Activated CD8-positive, alpha-beta memory T cell treated with anti-CD3 and anti-CD28 coated beads, Interleukin-2, amount 50 U/mL, for 1 hour (primary cell): ENCODE measurements around the gene GAPDHS.

Experiments used
- DNase-seq: peaks from one replicate; pipeline ENCODE4 v3.0.0-alpha.2; 2020; ENCODE audit errors: extremely low read depth

The GAPDHS gene

DNA sequence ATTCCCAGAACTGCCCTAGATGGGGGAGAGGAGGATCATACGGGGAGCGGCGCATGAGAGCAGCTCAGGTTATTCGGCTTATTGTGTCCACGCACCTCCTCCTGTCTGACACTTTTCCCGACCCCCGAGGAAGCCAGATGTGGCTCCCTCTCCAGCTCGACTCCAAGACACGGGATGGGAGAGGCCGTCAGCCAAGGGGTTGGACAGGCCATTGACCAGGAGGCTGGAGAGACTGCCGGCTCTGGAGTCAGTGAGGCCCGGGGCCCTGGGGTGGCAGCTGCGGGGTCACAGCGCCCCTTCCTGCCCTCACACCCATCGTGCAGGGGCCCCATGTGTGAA, 22.7 kb upstream of the GAPDHS start:
- DNase-seq: no peak

- no peak for DNase-seq
Observed at GRCh38 chr19:35511337-35511736, 21.9 kb upstream of the GAPDHS start.

GRCh38 chr19:35512831-35513627, 20.2 kb upstream of the GAPDHS start:
- DNase-seq: no peak

DNA sequence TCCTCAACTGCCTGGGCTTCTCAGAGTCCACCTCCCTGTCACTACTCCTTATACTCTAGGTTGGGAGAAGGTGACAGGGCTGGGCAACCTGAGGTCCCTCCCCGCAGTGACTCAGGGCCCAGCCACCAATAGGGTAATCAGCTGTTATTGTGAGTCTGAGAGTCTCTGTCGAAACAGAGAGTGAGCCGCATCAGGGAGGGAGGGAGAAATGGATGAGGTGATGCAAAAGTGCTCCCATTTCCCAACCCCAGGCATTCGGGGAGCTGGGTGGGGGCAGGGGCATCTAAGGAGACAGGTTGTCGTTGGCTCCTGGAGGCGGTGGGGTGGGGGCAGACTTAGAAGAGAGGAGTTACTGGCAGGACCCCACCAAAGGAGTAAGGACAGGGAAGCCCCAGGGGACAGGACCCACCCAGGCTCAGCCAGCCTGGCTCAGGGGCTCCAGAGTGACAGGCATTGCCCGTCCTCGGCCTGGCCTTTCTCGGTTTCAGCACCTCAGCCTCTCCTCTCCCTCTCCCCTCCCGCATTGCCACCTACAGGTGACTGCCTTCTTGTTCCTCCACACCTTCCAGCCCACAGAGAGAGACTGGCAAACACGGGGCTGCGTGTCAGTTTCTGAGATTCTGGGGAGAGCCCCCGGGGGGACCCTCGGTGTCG, 19.5 kb upstream of the GAPDHS start, which contains the start of gene DMKN:
DMKN (minus strand) TSS at position 22 of the 654 bp plus-strand sequence. CDS start 174 bp downstream, outside the sequence.
- DNase-seq: no peak

DNA sequence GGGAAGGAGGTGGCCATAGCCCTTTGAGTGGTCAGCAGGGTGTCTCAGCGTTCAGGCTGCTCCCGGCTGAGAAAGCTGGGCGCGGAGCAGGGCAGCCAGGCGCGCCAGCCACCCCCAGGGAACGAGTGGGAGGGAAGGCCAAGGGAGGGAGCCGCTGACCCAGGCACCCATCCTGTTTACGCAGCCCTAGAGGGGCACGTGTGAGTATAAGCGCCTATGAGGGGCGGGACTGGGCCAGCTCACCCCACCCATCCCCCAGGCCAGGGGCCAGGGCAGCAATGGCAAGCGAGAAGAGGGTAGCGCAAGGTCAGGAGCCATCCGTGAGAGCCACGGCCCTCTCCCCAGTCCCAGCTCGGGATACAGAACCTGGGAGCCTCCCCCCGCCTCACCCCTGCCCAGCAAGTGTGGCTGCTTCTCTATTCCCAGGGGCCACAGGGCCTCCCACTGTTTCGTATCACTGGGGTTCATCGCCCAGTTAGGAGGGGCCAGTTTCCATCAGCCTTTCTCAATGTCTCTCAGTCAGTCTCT, 18.9 kb upstream of the GAPDHS start:
- no peak for DNase-seq

- no peak for DNase-seq
Observed at GRCh38 chr19:35516310-35516709, 16.9 kb upstream of the GAPDHS start.

GRCh38 chr19:35517342-35517741, 15.9 kb upstream of the GAPDHS start:
- no peak for DNase-seq

DNA sequence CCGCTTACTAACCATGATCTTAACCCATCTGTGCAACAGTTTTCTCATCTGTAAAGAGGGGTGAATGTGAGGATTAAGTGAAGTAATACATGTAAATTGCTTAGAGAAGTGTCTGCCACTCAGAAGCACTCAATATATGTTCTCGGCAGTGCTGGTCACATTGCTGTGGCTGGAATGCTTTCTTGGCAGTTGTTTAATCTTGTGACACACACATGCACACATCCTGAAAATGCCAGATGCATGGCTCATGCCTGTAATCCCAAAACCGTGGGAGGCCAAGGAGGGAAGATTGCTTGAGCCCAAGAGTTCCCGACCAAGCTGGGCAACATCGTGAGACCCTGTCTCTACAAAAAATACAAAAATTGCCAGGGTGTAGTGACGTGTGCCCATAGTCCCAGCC, 14.9 kb upstream of the GAPDHS start:
- no peak for DNase-seq

- DNase-seq: no peak
Observed at GRCh38 chr19:35519291-35519690, 14.0 kb upstream of the GAPDHS start.

DNA sequence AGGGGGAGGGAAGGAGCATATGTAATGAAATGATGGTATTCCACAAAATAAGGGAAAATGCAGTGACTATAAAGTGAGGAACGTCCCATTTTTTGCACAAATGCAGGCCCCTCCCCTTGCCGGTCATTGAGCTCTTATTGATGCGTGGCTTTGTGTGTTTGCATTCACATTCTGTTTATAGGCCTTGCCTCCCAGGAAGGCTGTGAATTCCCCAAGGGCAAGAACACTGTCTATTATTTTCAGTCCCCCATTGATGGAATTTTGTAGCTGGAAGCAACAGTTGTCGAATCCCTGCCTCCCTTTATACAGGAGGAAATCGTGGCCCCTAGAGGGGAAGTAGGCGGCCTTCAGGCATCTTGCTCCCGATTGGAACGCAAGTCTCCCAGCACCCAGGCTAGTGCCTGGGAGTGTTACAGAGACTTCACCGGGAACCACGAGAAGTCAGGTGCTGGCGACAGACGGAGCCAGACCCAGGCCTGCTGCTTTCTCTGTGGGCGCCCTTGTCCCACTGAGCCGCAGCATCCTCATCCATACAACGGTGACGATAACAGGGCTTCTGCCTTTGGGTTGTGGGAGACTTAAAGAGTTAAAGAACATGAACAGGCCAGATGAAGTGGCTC, 12.0 kb upstream of the GAPDHS start:
- no peak for DNase-seq

DNA sequence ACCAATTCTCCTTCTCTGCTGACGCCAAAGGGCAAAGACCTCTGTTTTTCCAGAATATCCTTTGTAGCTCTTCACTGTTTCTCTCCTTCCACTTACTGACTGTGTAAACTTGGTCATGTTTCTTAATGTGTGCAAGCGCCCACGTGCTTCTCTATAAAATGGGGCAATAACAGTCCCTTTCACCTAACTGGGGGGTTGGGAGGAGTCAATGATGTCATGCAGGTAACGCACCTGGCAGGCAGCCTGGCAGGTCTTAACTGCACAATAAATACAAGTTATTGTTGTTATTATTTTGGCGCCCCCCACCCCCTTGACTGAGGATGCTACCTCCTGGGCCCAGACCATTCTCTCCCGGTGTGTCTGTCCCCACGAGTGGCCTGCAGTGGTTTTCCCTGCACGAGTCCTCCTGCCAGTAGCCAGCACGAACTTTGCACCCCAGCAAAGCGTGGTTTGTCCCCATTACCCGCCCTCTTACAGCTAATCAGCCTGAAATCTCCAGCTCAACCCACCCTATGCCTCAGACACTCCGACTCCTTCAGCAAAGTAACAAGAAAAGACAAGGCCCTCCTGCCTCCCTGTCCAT, 10.4 kb upstream of the GAPDHS start:
- DNase-seq: no peak

GRCh38 chr19:35524181-35524837, 8.9 kb upstream of the GAPDHS start:
- DNase-seq: no peak

GRCh38 chr19:35525873-35526272, 7.4 kb upstream of the GAPDHS start:
- no peak for DNase-seq

DNA sequence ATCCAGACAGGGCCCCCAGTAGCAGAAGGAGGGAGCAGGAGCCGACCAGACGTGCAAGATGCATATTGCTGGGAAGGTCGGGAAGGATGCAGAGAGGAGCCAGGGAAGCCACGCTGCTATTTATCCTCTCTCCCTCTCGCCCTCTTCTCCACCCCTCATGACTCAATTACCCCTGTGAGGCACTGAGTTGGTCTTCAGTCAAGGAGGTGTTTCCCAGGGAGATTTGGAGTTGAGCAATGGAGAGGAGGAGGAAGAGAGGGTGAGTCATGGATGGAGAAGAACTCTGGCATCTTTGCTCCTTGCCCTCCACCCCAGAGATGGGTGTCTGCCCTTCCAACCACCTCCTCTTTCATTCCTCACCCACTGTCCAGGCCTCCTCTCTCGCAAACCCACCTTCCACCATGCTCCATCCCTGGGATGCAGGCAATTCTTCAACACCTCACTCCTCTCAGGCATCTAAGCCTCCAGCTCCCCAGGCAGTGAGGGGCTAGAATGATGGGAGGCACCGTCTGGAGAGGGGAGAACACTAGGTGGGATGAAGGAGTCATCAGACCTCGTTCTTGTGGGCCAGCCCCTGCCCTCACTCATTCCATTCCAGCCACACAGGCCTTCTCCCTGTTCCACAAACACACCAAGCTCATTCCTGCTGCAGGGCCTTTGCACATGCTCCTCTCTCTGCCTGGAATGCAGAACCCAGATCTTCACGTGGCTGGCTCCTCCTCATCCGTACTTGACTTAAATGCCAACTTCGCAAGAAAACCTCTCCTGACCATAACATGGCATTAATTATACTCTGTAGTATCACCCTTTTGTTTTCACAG, 4.8 kb upstream of the GAPDHS start, which contains the start of gene SBSN:
SBSN (minus strand) TSS at position 94 of the 821 bp plus-strand sequence; CDS start at position 64, 30 bp downstream.
- DNase-seq: no peak

GRCh38 chr19:35529241-35530218, 3.7 kb upstream of the GAPDHS start:
- no peak for DNase-seq

- no peak for DNase-seq
Observed at GRCh38 chr19:35531291-35531690, 2.0 kb upstream of the GAPDHS start.

GRCh38 chr19:35533822-35534392, 651 bp downstream of the GAPDHS start:
- no peak for DNase-seq

DNA sequence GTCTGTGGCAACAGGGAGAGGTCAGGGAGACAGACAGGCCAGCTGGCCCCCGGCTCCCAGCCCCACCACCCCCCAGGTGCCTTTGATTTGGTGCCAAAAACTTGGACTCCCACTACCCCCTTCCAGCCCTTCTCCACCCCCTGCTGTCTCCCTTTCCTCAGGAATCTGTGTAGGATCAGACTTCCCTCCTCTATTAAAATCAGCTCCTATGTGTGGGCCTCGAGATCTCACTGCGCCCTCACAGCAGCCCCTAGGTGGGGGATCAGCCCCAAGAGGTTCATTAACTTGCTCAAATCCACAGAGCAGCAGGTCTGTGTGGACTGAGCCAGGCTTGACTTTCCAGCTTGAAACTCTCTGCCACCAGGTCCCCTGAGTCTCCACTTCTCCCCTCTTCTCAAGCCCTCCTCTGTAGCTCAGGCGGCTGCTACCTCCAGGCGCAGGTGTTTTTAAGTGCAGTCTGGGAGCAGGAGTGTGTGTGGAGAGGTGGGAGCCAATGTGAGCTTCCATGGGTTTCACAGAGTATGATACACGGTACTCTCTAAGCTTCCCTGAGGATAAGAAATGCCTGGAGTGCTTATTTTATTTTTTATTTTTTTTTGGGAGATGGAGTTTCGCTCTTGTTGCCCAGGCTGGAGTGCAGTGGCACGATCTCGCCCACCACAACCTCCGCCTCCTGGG, 1.7 kb downstream of the GAPDHS start:
- no peak for DNase-seq

DNA sequence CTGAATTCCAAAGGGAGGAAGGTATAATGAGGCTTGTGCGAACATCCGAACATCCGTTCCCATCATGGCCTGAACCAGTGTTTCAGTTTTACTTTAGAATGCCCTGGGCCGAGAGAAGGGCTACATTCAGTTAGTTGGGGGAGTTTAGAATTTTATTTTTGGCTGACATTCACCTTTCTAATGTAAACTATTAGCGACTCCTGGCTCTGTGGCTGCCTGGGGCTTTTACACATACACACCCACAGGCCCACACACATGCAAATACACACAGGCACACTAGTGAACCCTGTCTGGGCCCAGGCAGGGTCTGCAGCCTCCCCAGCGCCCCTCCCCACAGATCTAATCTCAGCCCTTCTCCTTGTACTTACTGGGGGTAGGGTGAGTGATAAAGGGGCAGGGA, 6.1 kb downstream of the GAPDHS start:
- no peak for DNase-seq
